Transverse colon (tissue), 4 donors: ENCODE measurements around the gene USP34.

ENCODE experiments used
- EP300 ChIP-seq: sonication (generic); formaldehyde crosslinking; IDR thresholded peaks from one replicate; pipeline ENCODE4 v1.6.1; 2017; ENCODE audit warnings: antibody characterized with exemption, low read depth
- POLR2A ChIP-seq: fragments of 450-650 bp; IDR thresholded peaks from one replicate; pipeline ENCODE4 v1.6.1; 2016; ENCODE audit warnings: antibody characterized with exemption, mild to moderate bottlenecking, moderate library complexity
- POLR2AphosphoS5 ChIP-seq, 3 donors: sonication (generic); formaldehyde crosslinking; IDR thresholded peaks; one replicate each; pipeline ENCODE4 v1.6.1; 2016; ENCODE audit warnings: antibody characterized with exemption in 3 of 3
- TF ChIP-seq, protein P1 (sequence below), 5 experiments: fragments of 200-600 bp in 3 of 5; fragments of 450-650 bp in 2 of 5; sonication (generic) in 3 of 5; IDR thresholded peaks; 1 replicate in 2 of 5; 2 replicates in 3 of 5; pipeline ENCODE4 v1.5.1; 2016 to 2017; ENCODE audit warnings: antibody characterized with exemption in 5 of 5, inconsistent platforms in 3 of 5, mild to moderate bottlenecking in 2 of 5, moderate library complexity in 1 of 5

DNA sequence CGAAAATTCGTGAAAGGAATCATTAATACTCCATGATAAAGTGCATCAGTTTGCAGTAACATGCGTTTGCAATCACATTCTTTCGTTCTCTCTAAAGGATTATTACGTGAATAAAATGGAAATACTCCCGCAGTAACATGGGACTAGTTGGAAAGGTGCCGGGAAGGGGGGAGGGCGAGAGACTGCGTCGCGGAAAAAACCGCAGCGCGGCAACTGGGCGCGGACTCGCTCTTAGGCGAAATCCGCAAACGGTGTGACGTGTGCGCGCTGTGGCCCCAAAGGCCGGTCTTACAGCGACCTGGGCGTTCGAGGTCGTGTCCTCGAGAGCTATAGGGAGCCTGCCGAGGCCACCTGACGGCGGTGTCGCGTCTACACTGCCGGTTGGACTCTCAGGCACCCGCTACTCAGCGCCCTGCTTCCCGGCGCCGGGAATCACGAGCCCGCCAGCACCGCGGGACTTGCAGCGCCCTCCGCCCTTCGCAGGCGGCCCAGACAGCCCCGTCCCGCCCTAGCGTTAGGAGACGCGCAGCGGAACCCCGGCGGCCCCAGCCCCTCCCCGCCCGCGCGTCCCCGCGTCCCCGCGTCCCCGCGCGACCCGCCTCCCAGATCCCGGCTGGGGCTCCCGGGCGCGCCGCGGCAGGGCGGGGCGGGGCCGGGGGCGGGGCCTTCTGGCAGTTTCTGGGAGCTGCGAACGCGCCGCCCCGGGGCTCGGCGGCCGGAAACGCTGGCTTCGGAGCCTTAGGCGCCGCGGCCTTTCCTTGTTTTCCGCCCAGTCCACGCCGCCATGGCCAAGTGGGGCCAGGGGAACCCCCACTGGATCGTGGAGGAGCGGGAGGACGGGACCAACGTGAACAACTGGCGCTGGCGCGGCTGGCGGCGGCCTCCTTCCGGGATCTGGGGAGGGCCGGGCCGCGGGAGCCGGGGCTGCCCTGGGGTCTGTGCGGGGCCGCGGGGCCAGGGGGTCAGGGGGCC, 293.8 kb downstream of the USP34 start:
- TF ChIP-seq, protein P1, sequence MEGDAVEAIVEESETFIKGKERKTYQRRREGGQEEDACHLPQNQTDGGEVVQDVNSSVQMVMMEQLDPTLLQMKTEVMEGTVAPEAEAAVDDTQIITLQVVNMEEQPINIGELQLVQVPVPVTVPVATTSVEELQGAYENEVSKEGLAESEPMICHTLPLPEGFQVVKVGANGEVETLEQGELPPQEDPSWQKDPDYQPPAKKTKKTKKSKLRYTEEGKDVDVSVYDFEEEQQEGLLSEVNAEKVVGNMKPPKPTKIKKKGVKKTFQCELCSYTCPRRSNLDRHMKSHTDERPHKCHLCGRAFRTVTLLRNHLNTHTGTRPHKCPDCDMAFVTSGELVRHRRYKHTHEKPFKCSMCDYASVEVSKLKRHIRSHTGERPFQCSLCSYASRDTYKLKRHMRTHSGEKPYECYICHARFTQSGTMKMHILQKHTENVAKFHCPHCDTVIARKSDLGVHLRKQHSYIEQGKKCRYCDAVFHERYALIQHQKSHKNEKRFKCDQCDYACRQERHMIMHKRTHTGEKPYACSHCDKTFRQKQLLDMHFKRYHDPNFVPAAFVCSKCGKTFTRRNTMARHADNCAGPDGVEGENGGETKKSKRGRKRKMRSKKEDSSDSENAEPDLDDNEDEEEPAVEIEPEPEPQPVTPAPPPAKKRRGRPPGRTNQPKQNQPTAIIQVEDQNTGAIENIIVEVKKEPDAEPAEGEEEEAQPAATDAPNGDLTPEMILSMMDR (IDR thresholded peaks at IDR 0.05), result peak in 1 of 5 experiments; percentile 29
- TF ChIP-seq EP300 (peak; percentile 29), POLR2AphosphoS5 (IDR thresholded peaks at IDR 0.05) (peak; percentile 84 to 89 (median 86)), POLR2A (peak; percentile 93)
